ENCODE data around the gene RUFY1.
"Not testable (repeated sequence)": the region's sequence is repeated elsewhere in the genome, so short reads cannot be mapped to it uniquely, and the experiment has no call there.

DNA sequence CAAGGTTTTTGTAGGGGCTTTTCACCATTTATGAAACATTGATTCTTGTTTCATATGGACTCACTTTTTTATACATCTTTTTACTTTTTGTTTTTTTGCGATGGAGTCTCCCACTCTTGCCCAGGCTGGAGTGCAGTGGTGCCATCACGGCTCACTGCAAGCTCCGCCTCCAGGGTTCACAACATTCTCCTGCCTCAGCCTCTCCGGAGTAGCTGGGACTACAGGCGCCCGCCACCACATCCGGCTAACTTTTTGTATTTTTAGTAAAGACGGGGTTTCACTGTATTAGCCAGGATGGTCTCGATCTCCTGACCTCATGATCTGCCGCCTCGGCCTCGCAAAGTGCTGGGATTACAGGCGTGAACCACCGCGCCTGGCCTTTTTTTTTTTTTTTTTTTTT is 7.1 kb upstream of the RUFY1 start:
- TF ChIP-seq, protein P1, sequence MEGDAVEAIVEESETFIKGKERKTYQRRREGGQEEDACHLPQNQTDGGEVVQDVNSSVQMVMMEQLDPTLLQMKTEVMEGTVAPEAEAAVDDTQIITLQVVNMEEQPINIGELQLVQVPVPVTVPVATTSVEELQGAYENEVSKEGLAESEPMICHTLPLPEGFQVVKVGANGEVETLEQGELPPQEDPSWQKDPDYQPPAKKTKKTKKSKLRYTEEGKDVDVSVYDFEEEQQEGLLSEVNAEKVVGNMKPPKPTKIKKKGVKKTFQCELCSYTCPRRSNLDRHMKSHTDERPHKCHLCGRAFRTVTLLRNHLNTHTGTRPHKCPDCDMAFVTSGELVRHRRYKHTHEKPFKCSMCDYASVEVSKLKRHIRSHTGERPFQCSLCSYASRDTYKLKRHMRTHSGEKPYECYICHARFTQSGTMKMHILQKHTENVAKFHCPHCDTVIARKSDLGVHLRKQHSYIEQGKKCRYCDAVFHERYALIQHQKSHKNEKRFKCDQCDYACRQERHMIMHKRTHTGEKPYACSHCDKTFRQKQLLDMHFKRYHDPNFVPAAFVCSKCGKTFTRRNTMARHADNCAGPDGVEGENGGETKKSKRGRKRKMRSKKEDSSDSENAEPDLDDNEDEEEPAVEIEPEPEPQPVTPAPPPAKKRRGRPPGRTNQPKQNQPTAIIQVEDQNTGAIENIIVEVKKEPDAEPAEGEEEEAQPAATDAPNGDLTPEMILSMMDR (conservative IDR thresholded peaks at IDR 0.05), result not testable (repeated sequence)
- not testable (repeated sequence) for TF ChIP-seq EZH2 (IDR thresholded peaks at IDR 0.05; ENCODE audit: low read depth)

Data from PC-9 (cell line).